ENCODE measurements around the gene MT1G.

MT1G gene

GRCh38 chr16:56702836-56703235 is 35.0 kb upstream of the MT1G start:
- FAIRE-seq: no peak
- TF ChIP-seq POLR2A (IDR thresholded peaks at IDR 0.05; ENCODE audit: low read depth, low read length) (no peak), POLR2AphosphoS5 (IDR thresholded peaks at IDR 0.05; ENCODE audit: low read depth, low read length) (no peak), PAX5 (IDR thresholded peaks at IDR 0.05; ENCODE audit: insufficient read depth, low read length, severe bottlenecking) (no peak), SPI1 (IDR thresholded peaks at IDR 0.05; ENCODE audit: low read depth, low read length) (no peak), TAF1 (IDR thresholded peaks at IDR 0.05; ENCODE audit: low read depth, low read length) (no peak), POU2F2 (IDR thresholded peaks at IDR 0.05; ENCODE audit: low read depth, low read length) (no peak)
- DNase-seq (ENCODE audit: insufficient read length, low spot score): no peak

GRCh38 chr16:56701534-56701933 is 33.7 kb upstream of the MT1G start:
- FAIRE-seq (no peak), DNase-seq (ENCODE audit: insufficient read length, low spot score) (no peak)
- TF ChIP-seq SPI1 (IDR thresholded peaks at IDR 0.05; ENCODE audit: low read depth, low read length) (no peak), POLR2AphosphoS5 (IDR thresholded peaks at IDR 0.05; ENCODE audit: low read depth, low read length) (no peak), POU2F2 (IDR thresholded peaks at IDR 0.05; ENCODE audit: low read depth, low read length) (no peak), TAF1 (IDR thresholded peaks at IDR 0.05; ENCODE audit: low read depth, low read length) (no peak), PAX5 (IDR thresholded peaks at IDR 0.05; ENCODE audit: insufficient read depth, low read length, severe bottlenecking) (no peak), POLR2A (IDR thresholded peaks at IDR 0.05; ENCODE audit: low read depth, low read length) (no peak)

GRCh38 chr16:56700631-56701030 is 32.8 kb upstream of the MT1G start:
- TF ChIP-seq POLR2A (IDR thresholded peaks at IDR 0.05; ENCODE audit: low read depth, low read length) (no peak), TAF1 (IDR thresholded peaks at IDR 0.05; ENCODE audit: low read depth, low read length) (no peak), POU2F2 (IDR thresholded peaks at IDR 0.05; ENCODE audit: low read depth, low read length) (no peak), SPI1 (IDR thresholded peaks at IDR 0.05; ENCODE audit: low read depth, low read length) (no peak)
- DNase-seq (ENCODE audit: insufficient read length, low spot score) (no peak), FAIRE-seq (no peak)

- DNase-seq (ENCODE audit: insufficient read length, low spot score): no peak
- FAIRE-seq: no peak
- TF ChIP-seq TAF1 (IDR thresholded peaks at IDR 0.05; ENCODE audit: low read depth, low read length) (no peak), POLR2AphosphoS5 (IDR thresholded peaks at IDR 0.05; ENCODE audit: low read depth, low read length) (no peak), POU2F2 (IDR thresholded peaks at IDR 0.05; ENCODE audit: low read depth, low read length) (no peak), PAX5 (IDR thresholded peaks at IDR 0.05; ENCODE audit: insufficient read depth, low read length, severe bottlenecking) (no peak), SPI1 (IDR thresholded peaks at IDR 0.05; ENCODE audit: low read depth, low read length) (no peak), POLR2A (IDR thresholded peaks at IDR 0.05; ENCODE audit: low read depth, low read length) (no peak)
Measured at GRCh38 chr16:56700195-56700594, 32.3 kb upstream of the MT1G start.

GRCh38 chr16:56697456-56698155 is 29.7 kb upstream of the MT1G start:
- DNase-seq (ENCODE audit: insufficient read length, low spot score): no peak
- TF ChIP-seq PAX5 (IDR thresholded peaks at IDR 0.05; ENCODE audit: insufficient read depth, low read length, severe bottlenecking) (no peak), POLR2AphosphoS5 (IDR thresholded peaks at IDR 0.05; ENCODE audit: low read depth, low read length) (no peak), SPI1 (IDR thresholded peaks at IDR 0.05; ENCODE audit: low read depth, low read length) (no peak), TAF1 (IDR thresholded peaks at IDR 0.05; ENCODE audit: low read depth, low read length) (no peak), POLR2A (IDR thresholded peaks at IDR 0.05; ENCODE audit: low read depth, low read length) (no peak), POU2F2 (IDR thresholded peaks at IDR 0.05; ENCODE audit: low read depth, low read length) (no peak)
- no peak for FAIRE-seq

GRCh38 chr16:56695246-56695645 is 27.4 kb upstream of the MT1G start:
- FAIRE-seq: no peak
- no peak for TF ChIP-seq TAF1 (IDR thresholded peaks at IDR 0.05; ENCODE audit: low read depth, low read length)
- no peak for TF ChIP-seq POLR2A (IDR thresholded peaks at IDR 0.05; ENCODE audit: low read depth, low read length)
- TF ChIP-seq SPI1 (IDR thresholded peaks at IDR 0.05; ENCODE audit: low read depth, low read length): no peak
- TF ChIP-seq POLR2AphosphoS5 (IDR thresholded peaks at IDR 0.05; ENCODE audit: low read depth, low read length): no peak
- TF ChIP-seq PAX5 (IDR thresholded peaks at IDR 0.05; ENCODE audit: insufficient read depth, low read length, severe bottlenecking): no peak
- no peak for TF ChIP-seq POU2F2 (IDR thresholded peaks at IDR 0.05; ENCODE audit: low read depth, low read length)
- DNase-seq (ENCODE audit: insufficient read length, low spot score): no peak

GRCh38 chr16:56691885-56692284 is 24.0 kb upstream of the MT1G start:
- no peak for DNase-seq (ENCODE audit: insufficient read length, low spot score)
- TF ChIP-seq POU2F2 (IDR thresholded peaks at IDR 0.05; ENCODE audit: low read depth, low read length) (no peak), TAF1 (IDR thresholded peaks at IDR 0.05; ENCODE audit: low read depth, low read length) (no peak), POLR2AphosphoS5 (IDR thresholded peaks at IDR 0.05; ENCODE audit: low read depth, low read length) (no peak), SPI1 (IDR thresholded peaks at IDR 0.05; ENCODE audit: low read depth, low read length) (no peak), POLR2A (IDR thresholded peaks at IDR 0.05; ENCODE audit: low read depth, low read length) (no peak), PAX5 (IDR thresholded peaks at IDR 0.05; ENCODE audit: insufficient read depth, low read length, severe bottlenecking) (no peak)
- FAIRE-seq: no peak

GRCh38 chr16:56690420-56691122 is 22.7 kb upstream of the MT1G start:
- no peak for DNase-seq (ENCODE audit: insufficient read length, low spot score)
- FAIRE-seq: no peak
- no peak for TF ChIP-seq POU2F2 (IDR thresholded peaks at IDR 0.05; ENCODE audit: low read depth, low read length)
- TF ChIP-seq POLR2A (IDR thresholded peaks at IDR 0.05; ENCODE audit: low read depth, low read length): no peak
- TF ChIP-seq TAF1 (IDR thresholded peaks at IDR 0.05; ENCODE audit: low read depth, low read length): no peak
- TF ChIP-seq POLR2AphosphoS5 (IDR thresholded peaks at IDR 0.05; ENCODE audit: low read depth, low read length): no peak
- TF ChIP-seq SPI1 (IDR thresholded peaks at IDR 0.05; ENCODE audit: low read depth, low read length): no peak
- TF ChIP-seq PAX5 (IDR thresholded peaks at IDR 0.05; ENCODE audit: insufficient read depth, low read length, severe bottlenecking): no peak

DNA sequence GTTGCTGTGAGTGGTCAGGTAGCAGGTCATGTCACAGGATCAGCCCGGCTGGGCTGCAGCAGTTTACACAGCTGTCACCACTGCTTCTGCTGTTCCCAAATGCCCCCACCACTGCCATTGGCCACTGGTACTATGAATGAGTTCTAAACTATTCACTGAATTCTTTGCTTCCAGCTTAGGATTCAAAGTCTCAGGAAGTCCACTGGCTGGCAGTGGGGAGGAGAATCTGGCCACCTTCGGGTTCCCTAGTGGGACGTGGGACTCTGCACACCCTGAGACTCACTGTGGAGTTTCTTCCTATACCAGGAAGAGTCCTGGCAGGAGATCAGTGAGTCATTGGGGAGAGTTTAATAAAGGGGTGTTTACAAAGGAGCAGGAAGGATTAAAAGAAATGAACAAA is 21.3 kb upstream of the MT1G start:
- TF ChIP-seq POLR2AphosphoS5 (IDR thresholded peaks at IDR 0.05; ENCODE audit: low read depth, low read length) (no peak), SPI1 (IDR thresholded peaks at IDR 0.05; ENCODE audit: low read depth, low read length) (no peak), PAX5 (IDR thresholded peaks at IDR 0.05; ENCODE audit: insufficient read depth, low read length, severe bottlenecking) (no peak), POU2F2 (IDR thresholded peaks at IDR 0.05; ENCODE audit: low read depth, low read length) (no peak), POLR2A (IDR thresholded peaks at IDR 0.05; ENCODE audit: low read depth, low read length) (no peak), TAF1 (IDR thresholded peaks at IDR 0.05; ENCODE audit: low read depth, low read length) (no peak)
- DNase-seq (ENCODE audit: insufficient read length, low spot score): no peak
- FAIRE-seq: no peak
